Activated CD8-positive, alpha-beta memory T cell treated with anti-CD3 and anti-CD28 coated beads, Interleukin-2, amount 50 U/mL, for 4 hours (primary cell): ENCODE measurements around the gene HPSE2.

Source experiments
- DNase-seq: peaks from one replicate; pipeline ENCODE4 v3.0.0-alpha.2; 2020

HPSE2 gene

GRCh38 chr10:98831391-98831790 lies 404.3 kb downstream of the HPSE2 start:
- no peak for DNase-seq

- DNase-seq, result no peak
These were observed 409.9 kb downstream of the HPSE2 start for GRCh38 chr10:98825741-98826140.

GRCh38 chr10:98817396-98817795 lies 418.3 kb downstream of the HPSE2 start:
- DNase-seq, result no peak

- DNase-seq, result no peak
These were observed 420.4 kb downstream of the HPSE2 start for GRCh38 chr10:98815039-98815885.

GRCh38 chr10:98814470-98814869 lies 421.2 kb downstream of the HPSE2 start:
- DNase-seq, result no peak

- no peak for DNase-seq
These were observed 427.3 kb downstream of the HPSE2 start for GRCh38 chr10:98808282-98808892.

GRCh38 chr10:98800263-98800662 lies 435.4 kb downstream of the HPSE2 start:
- no peak for DNase-seq

- DNase-seq, result no peak
These were observed 440.2 kb downstream of the HPSE2 start for GRCh38 chr10:98795467-98795866.

GRCh38 chr10:98790817-98791216 lies 444.8 kb downstream of the HPSE2 start:
- no peak for DNase-seq

- DNase-seq, result no peak
These were observed 457.3 kb downstream of the HPSE2 start for GRCh38 chr10:98778277-98778759.

GRCh38 chr10:98758463-98758862 lies 477.2 kb downstream of the HPSE2 start:
- no peak for DNase-seq

GRCh38 chr10:98748298-98748697 lies 487.4 kb downstream of the HPSE2 start:
- DNase-seq, result no peak

- no peak for DNase-seq
These were observed 490.0 kb downstream of the HPSE2 start for GRCh38 chr10:98745645-98746044.

GRCh38 chr10:98720551-98720950 lies 515.1 kb downstream of the HPSE2 start:
- no peak for DNase-seq

- no peak for DNase-seq
These were observed 522.1 kb downstream of the HPSE2 start for GRCh38 chr10:98713586-98713985.

- DNase-seq, result no peak
These were observed 539.1 kb downstream of the HPSE2 start for GRCh38 chr10:98696516-98696915.

GRCh38 chr10:98694883-98695282 lies 540.8 kb downstream of the HPSE2 start:
- DNase-seq, result no peak

GRCh38 chr10:98694014-98694413 lies 541.6 kb downstream of the HPSE2 start:
- no peak for DNase-seq

GRCh38 chr10:98687685-98688084 lies 548.0 kb downstream of the HPSE2 start:
- no peak for DNase-seq

- no peak for DNase-seq
These were observed 551.4 kb downstream of the HPSE2 start for GRCh38 chr10:98684019-98684899.

- no peak for DNase-seq
These were observed 558.8 kb downstream of the HPSE2 start for GRCh38 chr10:98676895-98677294.

GRCh38 chr10:98675902-98676301 lies 559.8 kb downstream of the HPSE2 start:
- DNase-seq, result no peak

GRCh38 chr10:98673171-98673782 lies 562.4 kb downstream of the HPSE2 start:
- DNase-seq, result no peak
